ENCODE results near the gene AFF1.

The AFF1 gene

GRCh38 chr4:87120010-87120409 is 185.2 kb downstream of the AFF1 start:
- H3K4me2 ChIP-seq (ENCODE audit: low read depth, low read length), result no peak overlapping the region
- no peak overlapping the region for H3K9ac ChIP-seq (ENCODE audit: low read length)
- H3K27ac ChIP-seq (ENCODE audit: low read length), result no peak overlapping the region
- H3K36me3 ChIP-seq (replicated peaks; ENCODE audit: insufficient read depth, low read length), result peaks cover 15% of the 10 kb centered on the region
- no peaks in the 10 kb centered on the region for H3K9me3 ChIP-seq (replicated peaks; ENCODE audit: insufficient read depth, low read length)
- H3F3A ChIP-seq (ENCODE audit: insufficient read depth, low read length), result no peaks in the 10 kb centered on the region
- no peak overlapping the region for H3K4me3 ChIP-seq (ENCODE audit: low read length)
- H3K79me2 ChIP-seq (ENCODE audit: low read length), result peaks cover 74% of the 10 kb centered on the region
- H3K27me3 ChIP-seq (replicated peaks; ENCODE audit: insufficient read depth, low read length), result no peaks in the 10 kb centered on the region
- H3K4me1 ChIP-seq (ENCODE audit: low read length), result no peaks in the 10 kb centered on the region
- no peaks in the 10 kb centered on the region for H3K9me2 ChIP-seq (replicated peaks; ENCODE audit: insufficient read depth, low read length)
- no peak overlapping the region for H2AFZ ChIP-seq (ENCODE audit: low read length)
- TF ChIP-seq EZH2phosphoT487 (IDR thresholded peaks at IDR 0.05; ENCODE audit: low read length) (no peak), CTCF (IDR thresholded peaks at IDR 0.05; ENCODE audit: low read length) (no peak), EZH2 (optimal IDR thresholded peaks at IDR 0.05; ENCODE audit: low read depth, low read length) (no peak)
- DNase-seq, result no peak
- no peaks in the 10 kb centered on the region for H4K20me1 ChIP-seq (ENCODE audit: insufficient read depth, low read length)

- Histone ChIP-seq H3K9me3 (replicated peaks; ENCODE audit: insufficient read depth, low read length) (no peaks in the 10 kb centered on the region), H3F3A (ENCODE audit: insufficient read depth, low read length) (no peaks in the 10 kb centered on the region), H3K4me2 (ENCODE audit: low read depth, low read length) (no peak overlapping the region), H2AFZ (ENCODE audit: low read length) (no peak overlapping the region), H3K4me1 (ENCODE audit: low read length) (no peaks in the 10 kb centered on the region), H4K20me1 (ENCODE audit: insufficient read depth, low read length) (no peaks in the 10 kb centered on the region), H3K27me3 (replicated peaks; ENCODE audit: insufficient read depth, low read length) (no peaks in the 10 kb centered on the region), H3K4me3 (ENCODE audit: low read length) (no peak overlapping the region), H3K27ac (ENCODE audit: low read length) (no peak overlapping the region), H3K9ac (ENCODE audit: low read length) (no peak overlapping the region), H3K79me2 (ENCODE audit: low read length) (peaks cover 70% of the 10 kb centered on the region), H3K9me2 (replicated peaks; ENCODE audit: insufficient read depth, low read length) (no peaks in the 10 kb centered on the region), H3K36me3 (replicated peaks; ENCODE audit: insufficient read depth, low read length) (peaks cover 19% of the 10 kb centered on the region)
- no peak for TF ChIP-seq EZH2phosphoT487 (IDR thresholded peaks at IDR 0.05; ENCODE audit: low read length)
- no peak for TF ChIP-seq EZH2 (optimal IDR thresholded peaks at IDR 0.05; ENCODE audit: low read depth, low read length)
- no peak for TF ChIP-seq CTCF (IDR thresholded peaks at IDR 0.05; ENCODE audit: low read length)
- DNase-seq, result no peak
These were observed 185.8 kb downstream of the AFF1 start for GRCh38 chr4:87120411-87121162.

GRCh38 chr4:87121341-87122065 is 186.7 kb downstream of the AFF1 start:
- no peaks in the 10 kb centered on the region for H3K27me3 ChIP-seq (replicated peaks; ENCODE audit: insufficient read depth, low read length)
- H2AFZ ChIP-seq (ENCODE audit: low read length), result no peak overlapping the region
- no peaks in the 10 kb centered on the region for H3K9me3 ChIP-seq (replicated peaks; ENCODE audit: insufficient read depth, low read length)
- no peaks in the 10 kb centered on the region for H4K20me1 ChIP-seq (ENCODE audit: insufficient read depth, low read length)
- H3K27ac ChIP-seq (ENCODE audit: low read length), result no peak overlapping the region
- peaks cover 62% of the 10 kb centered on the region for H3K79me2 ChIP-seq (ENCODE audit: low read length)
- H3K9me2 ChIP-seq (replicated peaks; ENCODE audit: insufficient read depth, low read length), result no peaks in the 10 kb centered on the region
- H3K9ac ChIP-seq (ENCODE audit: low read length), result no peak overlapping the region
- H3K4me1 ChIP-seq (ENCODE audit: low read length), result no peaks in the 10 kb centered on the region
- DNase-seq, result no peak
- no peaks in the 10 kb centered on the region for H3F3A ChIP-seq (ENCODE audit: insufficient read depth, low read length)
- TF ChIP-seq EZH2 (optimal IDR thresholded peaks at IDR 0.05; ENCODE audit: low read depth, low read length) (no peak), EZH2phosphoT487 (IDR thresholded peaks at IDR 0.05; ENCODE audit: low read length) (no peak), CTCF (IDR thresholded peaks at IDR 0.05; ENCODE audit: low read length) (no peak)
- H3K36me3 ChIP-seq (replicated peaks; ENCODE audit: insufficient read depth, low read length), result peaks cover 13% of the 10 kb centered on the region
- no peak overlapping the region for H3K4me2 ChIP-seq (ENCODE audit: low read depth, low read length)
- no peak overlapping the region for H3K4me3 ChIP-seq (ENCODE audit: low read length)
